CD4-positive, CD25-positive, alpha-beta regulatory T cell (primary cell): ENCODE measurements around the gene GPR62. TPM values are rescaled to one million over a fixed set of nuclear protein-coding genes. Genes with fewer than 3 reads are reported as not detected.

Experiments
- ATAC-seq, 2 donors: fragments of 150-1000 bp; cut with Tn5 transposase; one replicate each; pipeline ENCODE4 v1.10.0; 2021; ENCODE audit warnings: low read depth in 2 of 2, moderate number of reproducible peaks in 2 of 2, moderate library complexity in 1 of 2
- DNase-seq, 3 donors: peaks; one replicate each; pipeline versions ENCODE4 v3.0.0 to v3.0.0-alpha.2; 2012 to 2022; ENCODE audit warnings: mixed read lengths in 1 of 3
- H3K27ac ChIP-seq: one replicate; pipeline ENCODE4 v1.7.0; 2013; ENCODE audit warnings: mild to moderate bottlenecking, low read length; ENCODE audit not compliant: insufficient read depth, poor library complexity, severe bottlenecking
- H3K27me3 ChIP-seq: one replicate; pipeline ENCODE4 v1.7.0; 2013; ENCODE audit warnings: low read length; ENCODE audit not compliant: control insufficient read depth, insufficient read depth
- H3K36me3 ChIP-seq: one replicate; pipeline ENCODE4 v1.7.0; 2013; ENCODE audit warnings: mild to moderate bottlenecking, low read length, moderate library complexity; ENCODE audit not compliant: control insufficient read depth, insufficient read depth
- H3K4me1 ChIP-seq: 2 replicates; pipeline ENCODE4 v1.7.0; 2013; ENCODE audit warnings: mild to moderate bottlenecking, low read length; ENCODE audit not compliant: insufficient read depth, control insufficient read depth, poor library complexity, severe bottlenecking
- H3K4me3 ChIP-seq: one replicate; pipeline ENCODE4 v1.7.0; 2013; ENCODE audit warnings: low read depth, mild to moderate bottlenecking, low read length, moderate library complexity
- H3K9me3 ChIP-seq, 2 experiments: 1 replicate in 1 of 2; 2 replicates in 1 of 2; pipeline ENCODE4 v1.7.0; 2013; ENCODE audit warnings: low read length in 2 of 2, mild to moderate bottlenecking in 1 of 2, moderate library complexity in 1 of 2; ENCODE audit not compliant: control insufficient read depth in 2 of 2
- H3K27ac Mint-ChIP-seq, 3 donors: one replicate each; pipeline ENCODE4 v1.8.0; 2020 to 2022; ENCODE audit warnings: mild to moderate bottlenecking in 3 of 3, mixed read lengths in 3 of 3, moderate library complexity in 2 of 3
- H3K27me3 Mint-ChIP-seq: one replicate; pipeline ENCODE4 v1.8.0; 2022; ENCODE audit warnings: mild to moderate bottlenecking, mixed read lengths
- H3K36me3 Mint-ChIP-seq: one replicate; pipeline ENCODE4 v1.8.0; 2020; ENCODE audit warnings: mixed read lengths
- H3K4me1 Mint-ChIP-seq, 4 donors: one replicate each; pipeline ENCODE4 v1.8.0; 2020 to 2022; ENCODE audit warnings: mixed read lengths in 4 of 4, mild to moderate bottlenecking in 1 of 4
- H3K4me3 Mint-ChIP-seq, 4 donors: one replicate each; pipeline ENCODE4 v1.8.0; 2020 to 2022; ENCODE audit warnings: mild to moderate bottlenecking in 4 of 4, mixed read lengths in 4 of 4, moderate library complexity in 3 of 4
- H3K9me3 Mint-ChIP-seq, 7 donors: one replicate each; pipeline ENCODE4 v1.8.0; 2020 to 2022; ENCODE audit warnings: mixed read lengths in 7 of 7, mild to moderate bottlenecking in 3 of 7, moderate library complexity in 2 of 7
- polyA plus RNA-seq, 4 donors: library from polyadenylated mRNA; unstranded; fragments of 300-500 nt; fragmentation: Illumina TruSeq; gene quantifications; one replicate each; pipeline ENCODE4 v1.2.3, GENCODE V29; 2021
- total RNA-seq: library from RNA; stranded (reverse); gene quantifications from one replicate; pipeline ENCODE4 v1.2.3, GENCODE V29; 2022

GPR62 gene
- total and polyA plus RNA-seq, 5 donors from 2014 or later = 0.22 TPM; not detected in 4

DNA sequence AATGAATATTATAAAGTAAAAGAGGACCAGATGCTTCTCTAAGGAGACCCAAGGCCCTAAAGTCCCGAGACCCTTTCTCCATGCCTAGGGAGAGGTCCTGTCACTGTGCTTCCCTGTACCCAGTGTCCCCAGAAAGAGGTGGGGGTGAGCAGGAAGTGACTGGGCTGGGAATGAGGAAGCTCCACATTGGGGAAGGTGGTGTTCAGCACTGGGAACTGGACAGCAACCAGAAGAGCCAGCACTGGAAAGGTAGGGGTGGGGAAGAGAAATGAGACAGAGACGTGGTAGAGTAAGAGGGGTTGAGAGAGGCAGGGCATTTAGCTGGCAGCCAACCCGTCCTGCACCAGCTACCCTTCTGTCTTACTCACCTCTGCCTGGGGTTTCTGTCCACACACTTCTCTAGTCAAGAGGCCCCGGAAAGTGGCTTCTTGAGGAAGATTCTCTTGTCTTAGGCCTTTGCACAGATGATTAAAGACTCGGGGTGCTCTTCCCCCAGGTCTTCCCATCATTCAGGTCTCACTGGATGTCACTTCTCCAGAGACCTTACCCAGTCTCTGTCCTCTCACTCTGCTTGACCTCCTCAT is 25.7 kb upstream of the GPR62 start:
- no peak overlapping the region for H3K4me3 Mint-ChIP-seq
- Histone ChIP-seq H3K27ac (no peak overlapping the region), H3K27me3 (no peaks in the 10 kb centered on the region), H3K4me1 (no peaks in the 10 kb centered on the region), H3K4me3 (no peak overlapping the region), H3K9me3 (no peaks in the 10 kb centered on the region), H3K36me3 (peaks cover 16% of the 10 kb centered on the region)
- H3K4me1 Mint-ChIP-seq = no peaks in the 10 kb centered on the region
- H3K9me3 Mint-ChIP-seq = peaks cover 0 to 2% (median 0%) of the 10 kb centered on the region in 7 donors
- no peak overlapping the region for H3K27ac Mint-ChIP-seq
- H3K36me3 Mint-ChIP-seq = peaks cover 16% of the 10 kb centered on the region
- H3K27me3 Mint-ChIP-seq = no peaks in the 10 kb centered on the region
- DNase-seq = no peak
- no peak for ATAC-seq

DNA sequence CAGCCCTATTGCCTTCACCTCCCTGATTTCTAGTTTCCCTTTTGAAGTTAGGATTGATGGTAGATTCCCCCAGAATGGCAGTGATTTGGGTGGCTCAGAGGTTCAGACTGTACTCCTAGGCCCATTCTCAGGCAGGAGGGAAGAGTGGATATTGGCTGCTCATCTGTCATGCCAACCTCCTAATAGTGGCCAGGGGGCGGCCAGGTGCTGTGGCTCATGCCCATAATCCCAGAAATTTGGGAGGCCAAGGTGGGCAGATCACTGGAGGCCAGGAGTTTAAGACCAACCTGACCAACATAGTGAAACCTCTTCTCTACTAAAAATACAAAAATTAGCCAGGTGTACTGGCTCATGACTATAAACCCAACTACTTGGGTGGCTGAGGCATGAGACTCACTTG is 24.7 kb upstream of the GPR62 start:
- H3K36me3 Mint-ChIP-seq = peaks cover 21% of the 10 kb centered on the region
- Histone ChIP-seq H3K9me3 (no peaks in the 10 kb centered on the region), H3K4me1 (no peaks in the 10 kb centered on the region), H3K36me3 (peaks cover 25% of the 10 kb centered on the region), H3K27me3 (no peaks in the 10 kb centered on the region), H3K4me3 (no peak overlapping the region), H3K27ac (no peak overlapping the region)
- no peak overlapping the region for H3K4me3 Mint-ChIP-seq
- no peaks in the 10 kb centered on the region for H3K27me3 Mint-ChIP-seq
- no peak for ATAC-seq
- no peak overlapping the region for H3K27ac Mint-ChIP-seq
- no peaks in the 10 kb centered on the region for H3K4me1 Mint-ChIP-seq
- peaks cover 0 to 2% (median 0%) of the 10 kb centered on the region in 7 donors for H3K9me3 Mint-ChIP-seq
- DNase-seq = no peak

DNA sequence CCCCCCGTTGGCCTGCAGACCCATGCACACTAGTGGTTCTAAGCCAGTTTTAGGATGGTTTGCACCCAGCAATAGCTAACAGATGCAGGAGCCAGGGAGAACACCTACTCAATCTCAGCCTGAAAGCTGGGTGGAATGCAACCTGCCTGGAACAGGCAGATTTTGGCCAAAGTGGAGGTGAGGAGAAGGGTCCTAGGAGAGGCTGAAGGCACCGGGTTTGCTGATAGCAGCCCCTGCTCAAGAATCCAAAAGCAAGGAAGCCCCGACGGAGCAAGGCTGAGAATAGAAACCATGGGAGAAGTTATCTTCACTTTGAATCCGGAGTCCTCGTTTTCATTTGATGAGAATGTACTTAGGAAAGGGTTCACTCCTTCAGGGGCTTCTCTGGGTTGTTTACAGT is 23.4 kb upstream of the GPR62 start:
- Mint-ChIP-seq H3K4me3 (no peak overlapping the region), H3K27me3 (no peaks in the 10 kb centered on the region), H3K27ac (no peak overlapping the region), H3K9me3 (peaks cover 0 to 2% (median 0%) of the 10 kb centered on the region in 7 donors), H3K4me1 (no peaks in the 10 kb centered on the region), H3K36me3 (peaks cover 25% of the 10 kb centered on the region)
- Histone ChIP-seq H3K36me3 (peaks cover 37% of the 10 kb centered on the region), H3K4me3 (no peak overlapping the region), H3K9me3 (no peaks in the 10 kb centered on the region), H3K27ac (no peak overlapping the region), H3K27me3 (no peaks in the 10 kb centered on the region), H3K4me1 (no peaks in the 10 kb centered on the region)
- ATAC-seq = no peak
- no peak for DNase-seq

DNA sequence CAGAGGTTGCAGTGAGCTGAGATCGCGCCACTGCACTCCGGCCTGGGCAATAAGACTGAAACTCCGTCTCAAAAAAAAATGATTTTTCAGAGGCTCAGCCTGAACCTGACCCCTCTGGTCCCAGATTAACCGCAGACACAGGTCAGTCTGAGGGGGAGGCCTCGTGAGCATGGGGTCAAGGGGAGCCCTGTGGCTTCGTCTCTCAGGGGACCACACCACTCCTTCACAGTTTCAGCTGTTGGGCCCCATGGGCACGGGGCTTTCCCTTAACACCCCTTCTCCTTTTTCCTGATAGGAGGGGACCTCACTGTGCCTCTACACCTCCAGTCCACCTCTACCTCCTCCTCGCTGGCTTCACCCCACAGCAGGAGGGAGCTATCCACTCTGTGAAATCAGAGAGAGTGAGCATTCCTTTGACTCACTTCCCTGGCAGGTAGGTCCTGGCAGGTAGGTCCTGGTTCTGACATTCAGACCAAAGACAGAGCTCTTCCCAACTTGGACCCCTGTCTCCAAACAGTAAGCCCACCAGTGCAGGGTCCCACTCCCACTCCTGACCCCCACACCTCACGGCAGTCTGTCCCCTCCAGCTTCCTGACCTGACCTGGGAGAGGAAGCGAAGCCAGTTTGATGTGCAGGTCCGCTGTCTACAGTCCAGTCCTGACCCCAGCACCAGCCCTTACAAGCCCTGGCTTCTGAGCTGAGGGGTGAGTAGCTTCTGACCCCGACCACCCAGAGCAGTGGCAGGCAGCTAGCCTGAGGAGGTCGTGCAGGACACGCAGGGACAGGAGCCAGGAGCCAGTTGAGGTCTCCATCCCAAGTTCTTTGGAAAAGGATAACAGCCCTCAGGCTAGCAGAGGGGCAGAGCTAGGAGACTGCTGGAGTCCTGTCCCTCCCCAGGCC is 22.5 kb upstream of the GPR62 start:
- Histone ChIP-seq H3K9me3 (no peaks in the 10 kb centered on the region), H3K4me3 (no peak overlapping the region), H3K27me3 (no peaks in the 10 kb centered on the region), H3K27ac (no peak overlapping the region), H3K36me3 (peaks cover 47% of the 10 kb centered on the region), H3K4me1 (no peaks in the 10 kb centered on the region)
- DNase-seq (no peak), ATAC-seq (no peak)
- Mint-ChIP-seq H3K4me3 (no peak overlapping the region), H3K36me3 (peaks cover 30% of the 10 kb centered on the region), H3K9me3 (peaks cover 0 to 2% (median 0%) of the 10 kb centered on the region in 7 donors), H3K27ac (no peak overlapping the region), H3K27me3 (no peaks in the 10 kb centered on the region), H3K4me1 (no peaks in the 10 kb centered on the region)

DNA sequence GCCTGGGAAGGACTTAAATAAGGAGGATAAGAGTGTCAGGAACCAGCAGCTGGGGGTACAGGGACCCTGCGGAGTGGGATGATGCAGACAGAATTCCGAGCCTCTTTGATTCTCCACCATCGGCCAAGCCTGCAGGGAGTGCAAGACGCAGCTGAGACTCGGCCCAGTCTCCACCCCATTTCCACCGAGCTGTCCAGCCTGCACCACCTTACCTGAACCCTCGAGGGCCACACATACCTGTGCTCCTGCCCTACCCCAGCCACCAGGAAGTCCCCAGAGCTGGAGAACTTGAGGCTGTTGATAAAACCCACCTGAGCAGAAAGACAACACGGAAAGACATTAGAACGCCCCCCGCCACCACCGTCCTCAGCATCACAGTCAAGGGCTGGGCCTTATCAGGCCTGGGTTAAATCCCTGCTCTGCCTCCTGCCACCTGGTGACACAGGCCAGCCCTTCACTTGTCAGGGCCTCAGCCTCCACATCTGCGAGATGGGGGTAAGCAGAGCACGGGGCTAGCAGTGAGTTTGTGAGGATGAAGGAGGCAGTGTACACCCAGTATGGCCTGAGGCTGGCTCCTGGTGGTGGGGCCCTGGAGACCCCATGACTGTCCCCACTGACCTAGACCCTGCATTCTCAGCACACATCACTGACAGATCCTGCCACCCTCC is 21.6 kb upstream of the GPR62 start:
- Mint-ChIP-seq H3K4me1 (peaks cover 0 to 3% (median 0%) of the 10 kb centered on the region in 4 donors), H3K27ac (no peak overlapping the region), H3K27me3 (no peaks in the 10 kb centered on the region), H3K9me3 (peaks cover 0 to 2% (median 0%) of the 10 kb centered on the region in 7 donors), H3K36me3 (peaks cover 30% of the 10 kb centered on the region), H3K4me3 (no peak overlapping the region)
- H3K4me3 ChIP-seq = no peak overlapping the region
- no peaks in the 10 kb centered on the region for H3K4me1 ChIP-seq
- no peaks in the 10 kb centered on the region for H3K27me3 ChIP-seq
- ATAC-seq (no peak), DNase-seq (no peak)
- H3K27ac ChIP-seq = no peak overlapping the region
- no peaks in the 10 kb centered on the region for H3K9me3 ChIP-seq
- peaks cover 55% of the 10 kb centered on the region for H3K36me3 ChIP-seq

DNA sequence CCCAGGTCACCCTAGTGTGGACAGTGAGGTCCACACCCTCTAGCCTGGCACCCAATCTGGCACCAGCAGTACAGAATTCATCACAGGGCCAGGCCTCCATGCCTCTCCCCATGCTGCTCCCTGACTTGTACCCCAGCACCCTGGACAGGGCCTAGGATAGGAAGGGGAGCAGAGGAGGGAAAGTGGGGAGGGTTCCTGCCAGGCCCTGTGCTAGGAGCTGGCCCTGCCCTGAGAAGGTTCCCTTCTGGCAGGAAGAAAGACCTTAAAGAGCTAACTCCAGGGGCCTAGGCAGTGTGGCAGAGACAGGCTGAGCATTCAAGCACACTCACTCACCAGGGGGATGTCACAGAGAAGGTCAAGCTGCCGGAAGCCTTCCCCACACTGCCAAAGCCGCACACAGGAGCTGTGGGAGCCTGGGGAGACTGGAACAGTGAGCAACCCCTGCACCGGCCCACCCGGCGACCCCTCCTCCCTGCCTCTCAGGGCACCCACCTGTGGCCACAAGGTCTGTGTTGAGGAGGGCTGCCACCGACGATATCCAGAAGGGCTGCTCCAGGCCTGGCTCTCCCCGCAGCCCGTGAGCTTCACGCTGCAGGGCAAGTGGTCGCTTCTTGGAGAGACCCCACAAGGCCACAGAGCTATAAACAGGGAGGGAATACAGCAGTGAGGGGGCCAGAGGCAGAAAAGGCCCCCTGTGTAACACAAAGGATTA is 20.9 kb upstream of the GPR62 start:
- H3K27me3 ChIP-seq = no peaks in the 10 kb centered on the region
- Mint-ChIP-seq H3K4me3 (peak overlapping the region in 1 of 4 donors; percentile 54), H3K27ac (no peak overlapping the region), H3K27me3 (no peaks in the 10 kb centered on the region), H3K36me3 (peaks cover 30% of the 10 kb centered on the region), H3K4me1 (peaks cover 0 to 7% (median 3%) of the 10 kb centered on the region in 4 donors), H3K9me3 (peaks cover 0 to under 1% (median 0%) of the 10 kb centered on the region in 7 donors)
- no peak overlapping the region for H3K27ac ChIP-seq
- no peak overlapping the region for H3K4me3 ChIP-seq
- ATAC-seq = no peak
- H3K4me1 ChIP-seq = no peaks in the 10 kb centered on the region
- peaks cover 55% of the 10 kb centered on the region for H3K36me3 ChIP-seq
- H3K9me3 ChIP-seq = no peaks in the 10 kb centered on the region
- no peak for DNase-seq

DNA sequence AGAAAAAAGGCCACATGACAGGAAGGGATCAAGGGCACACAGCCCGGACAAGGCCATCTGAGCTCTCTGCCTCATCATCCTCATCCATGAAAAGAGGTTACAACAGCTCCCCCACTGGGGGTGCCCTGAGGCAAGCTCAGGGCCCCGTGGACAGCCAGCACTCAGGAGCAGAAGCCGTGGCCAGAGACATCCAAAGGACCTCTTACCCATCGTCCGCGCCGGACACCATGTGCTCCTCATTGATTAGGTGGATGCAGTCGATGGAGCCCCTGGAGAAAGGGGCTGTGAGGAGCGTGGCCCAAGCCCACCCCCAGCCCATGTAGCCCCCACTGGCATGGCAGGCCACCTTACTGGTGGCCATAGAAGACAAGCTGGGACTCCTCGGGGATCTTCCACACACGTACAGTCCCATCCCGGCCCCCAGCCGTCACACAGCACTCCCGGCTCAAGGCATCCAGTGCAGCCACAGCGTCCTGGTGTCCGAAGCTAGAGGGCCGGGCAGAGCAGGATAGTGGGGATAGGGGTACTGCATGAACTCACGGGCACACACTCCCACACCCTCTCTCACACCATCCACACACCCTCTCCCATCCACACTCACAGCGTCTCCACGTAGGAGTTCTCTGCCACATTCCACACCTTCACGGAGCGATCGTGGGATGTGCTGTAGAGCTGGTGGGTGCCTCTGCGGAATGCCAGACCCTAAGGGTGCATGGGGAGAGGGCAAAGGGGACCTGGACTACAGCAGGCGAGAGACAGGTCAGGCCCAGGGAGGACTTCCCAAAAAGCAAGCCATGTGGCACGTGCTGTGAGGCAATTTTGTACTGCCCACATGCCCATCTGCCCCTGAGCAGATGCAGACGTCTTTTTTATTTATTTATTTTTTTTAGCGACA is 19.9 kb upstream of the GPR62 start:
- H3K9me3 ChIP-seq = no peaks in the 10 kb centered on the region
- no peak overlapping the region for H3K27ac ChIP-seq
- H3K4me1 ChIP-seq = peaks cover 3% of the 10 kb centered on the region
- ATAC-seq (no peak), DNase-seq (no peak)
- Mint-ChIP-seq H3K36me3 (peaks cover 28% of the 10 kb centered on the region), H3K9me3 (no peaks in the 10 kb centered on the region), H3K27ac (no peak overlapping the region), H3K4me1 (peaks cover 0 to 15% (median 8%) of the 10 kb centered on the region in 4 donors), H3K27me3 (no peaks in the 10 kb centered on the region), H3K4me3 (no peak overlapping the region)
- H3K36me3 ChIP-seq = peaks cover 55% of the 10 kb centered on the region
- no peak overlapping the region for H3K4me3 ChIP-seq
- no peaks in the 10 kb centered on the region for H3K27me3 ChIP-seq
